Mucosa of rectum (tissue), 2 donors: ENCODE measurements around the gene ANO2.

Source experiments
- H3K27ac ChIP-seq, 2 donors: one replicate each; pipeline ENCODE4 v1.7.0; 2013; ENCODE audit warnings: inconsistent platforms in 2 of 2, low read depth in 2 of 2, low read length in 2 of 2
- H3K27me3 ChIP-seq, 2 donors: one replicate each; pipeline ENCODE4 v1.7.0; 2013; ENCODE audit warnings: low read length in 2 of 2; ENCODE audit not compliant: control insufficient read depth in 2 of 2, insufficient read depth in 2 of 2
- H3K36me3 ChIP-seq, 2 donors: one replicate each; pipeline ENCODE4 v1.7.0; 2013; ENCODE audit warnings: low read length in 2 of 2; ENCODE audit not compliant: control insufficient read depth in 2 of 2, insufficient read depth in 2 of 2
- H3K4me1 ChIP-seq, 2 donors: one replicate each; pipeline ENCODE4 v1.7.0; 2013; ENCODE audit warnings: low read length in 2 of 2, mild to moderate bottlenecking in 1 of 2; ENCODE audit not compliant: control insufficient read depth in 2 of 2, insufficient read depth in 2 of 2
- H3K4me3 ChIP-seq, 2 donors: one replicate each; pipeline ENCODE4 v1.7.0; 2013; ENCODE audit warnings: low read length in 2 of 2
- H3K9ac ChIP-seq, 2 donors: one replicate each; pipeline ENCODE4 v1.7.0; 2013; ENCODE audit warnings: low read length in 2 of 2, low read depth in 1 of 2, mild to moderate bottlenecking in 1 of 2
- H3K9me3 ChIP-seq, 2 donors: one replicate each; pipeline ENCODE4 v1.7.0; 2013; ENCODE audit warnings: low read length in 2 of 2; ENCODE audit not compliant: control insufficient read depth in 2 of 2
- donor health status: healthy.
- donor health status: Normal muscosa, but diverticular disease.

Gene ANO2

GRCh38 chr12:5945071-5946008 lies at the start of gene ANO2:
Gene ANO2, minus strand, starts transcription at chr12:5945259. Its CDS starts 42 bp downstream, at chr12:5945217.
- Histone ChIP-seq H3K9me3 (no peaks in the 10 kb centered on the region), H3K27me3 (peaks cover 33 to 60% of the 10 kb centered on the region in 2 donors), H3K4me1 (no peaks in the 10 kb centered on the region), H3K9ac (no peak within 1 kb of the TSS), H3K36me3 (no peaks in the 10 kb centered on the region), H3K4me3 (peak within 1 kb of the TSS in 1 of 2 donors; percentile 37), H3K27ac (no peak within 1 kb of the TSS)

- Histone ChIP-seq H3K9me3 (no peaks in the 10 kb centered on the region), H3K27me3 (no peaks in the 10 kb centered on the region), H3K4me3 (no peak overlapping the region), H3K4me1 (peaks cover 0 to 2% of the 10 kb centered on the region in 2 donors), H3K27ac (no peak overlapping the region), H3K9ac (no peak overlapping the region), H3K36me3 (no peaks in the 10 kb centered on the region)
These were observed 44.6 kb upstream of the ANO2 start for GRCh38 chr12:5989621-5990020.

- no peak overlapping the region for H3K27ac ChIP-seq
- no peak overlapping the region for H3K9ac ChIP-seq
- H3K4me1 ChIP-seq, result peaks cover 0 to 2% of the 10 kb centered on the region in 2 donors
- H3K4me3 ChIP-seq, result no peak overlapping the region
- no peaks in the 10 kb centered on the region for H3K27me3 ChIP-seq
- H3K36me3 ChIP-seq, result no peaks in the 10 kb centered on the region
- H3K9me3 ChIP-seq, result no peaks in the 10 kb centered on the region
These were observed 43.6 kb upstream of the ANO2 start for GRCh38 chr12:5988659-5989116.

- Histone ChIP-seq H3K27ac (no peak overlapping the region), H3K4me3 (no peak overlapping the region), H3K9me3 (no peaks in the 10 kb centered on the region), H3K4me1 (peaks cover 0 to 2% of the 10 kb centered on the region in 2 donors), H3K36me3 (no peaks in the 10 kb centered on the region), H3K9ac (no peak overlapping the region), H3K27me3 (no peaks in the 10 kb centered on the region)
These were observed 43.0 kb upstream of the ANO2 start for GRCh38 chr12:5988088-5988487.

- Histone ChIP-seq H3K27me3 (peaks cover 0 to 3% of the 10 kb centered on the region in 2 donors), H3K4me1 (peaks cover 0 to 2% of the 10 kb centered on the region in 2 donors), H3K4me3 (no peak overlapping the region), H3K36me3 (no peaks in the 10 kb centered on the region), H3K9me3 (no peaks in the 10 kb centered on the region), H3K27ac (no peak overlapping the region), H3K9ac (no peak overlapping the region)
These were observed 42.5 kb upstream of the ANO2 start for GRCh38 chr12:5987573-5987972.

GRCh38 chr12:5985471-5985870 lies 40.4 kb upstream of the ANO2 start:
- Histone ChIP-seq H3K9me3 (no peaks in the 10 kb centered on the region), H3K9ac (no peak overlapping the region), H3K27me3 (peaks cover 0 to 3% of the 10 kb centered on the region in 2 donors), H3K4me3 (no peak overlapping the region), H3K27ac (no peak overlapping the region), H3K4me1 (peaks cover 0 to 2% of the 10 kb centered on the region in 2 donors), H3K36me3 (no peaks in the 10 kb centered on the region)

- Histone ChIP-seq H3K27ac (no peak overlapping the region), H3K4me1 (peaks cover 0 to 2% of the 10 kb centered on the region in 2 donors), H3K4me3 (no peak overlapping the region), H3K36me3 (no peaks in the 10 kb centered on the region), H3K9ac (no peak overlapping the region), H3K9me3 (no peaks in the 10 kb centered on the region), H3K27me3 (peaks cover 0 to 3% of the 10 kb centered on the region in 2 donors)
These were observed 39.8 kb upstream of the ANO2 start for GRCh38 chr12:5984873-5985272.

GRCh38 chr12:5982106-5982505 lies 37.0 kb upstream of the ANO2 start:
- peaks cover 0 to 3% of the 10 kb centered on the region in 2 donors for H3K27me3 ChIP-seq

GRCh38 chr12:5977556-5977955 lies 32.5 kb upstream of the ANO2 start:
- H3K27me3 ChIP-seq, result no peaks in the 10 kb centered on the region
- no peaks in the 10 kb centered on the region for H3K4me1 ChIP-seq
- no peak overlapping the region for H3K4me3 ChIP-seq
- no peaks in the 10 kb centered on the region for H3K9me3 ChIP-seq
- no peak overlapping the region for H3K27ac ChIP-seq
- H3K9ac ChIP-seq, result no peak overlapping the region
- no peaks in the 10 kb centered on the region for H3K36me3 ChIP-seq

More at GRCh38 chr12:5982106-5982505, 37.0 kb upstream of the ANO2 start:
- no peak overlapping the region for H3K9ac ChIP-seq
- no peaks in the 10 kb centered on the region for H3K36me3 ChIP-seq
- no peaks in the 10 kb centered on the region for H3K9me3 ChIP-seq
- no peaks in the 10 kb centered on the region for H3K4me1 ChIP-seq
- no peak overlapping the region for H3K27ac ChIP-seq
- H3K4me3 ChIP-seq, result no peak overlapping the region

- no peak overlapping the region for H3K27ac ChIP-seq
- no peaks in the 10 kb centered on the region for H3K36me3 ChIP-seq
- no peak overlapping the region for H3K9ac ChIP-seq
- no peaks in the 10 kb centered on the region for H3K27me3 ChIP-seq
- no peaks in the 10 kb centered on the region for H3K9me3 ChIP-seq
- H3K4me1 ChIP-seq, result no peaks in the 10 kb centered on the region
- no peak overlapping the region for H3K4me3 ChIP-seq
These were observed 31.7 kb upstream of the ANO2 start for GRCh38 chr12:5976711-5977110.
